Activated CD4-positive, alpha-beta T cell treated with anti-CD3 and anti-CD28 coated beads for 4 hours (primary cell): ENCODE data around the gene GRAMD2A.
A peak's percentile ranks its signal among the peaks of the same experiment; 100 is the strongest.

Experiments used
- DNase-seq, 2 donors: peaks; one replicate each; pipeline ENCODE4 v3.0.0-alpha.2; 2020

Gene GRAMD2A

GRCh38 chr15:72216079-72216478 is 18.5 kb upstream of the GRAMD2A start:
- DNase-seq = no peak

GRCh38 chr15:72207558-72208085 is 10.0 kb upstream of the GRAMD2A start:
- no peak for DNase-seq

DNA sequence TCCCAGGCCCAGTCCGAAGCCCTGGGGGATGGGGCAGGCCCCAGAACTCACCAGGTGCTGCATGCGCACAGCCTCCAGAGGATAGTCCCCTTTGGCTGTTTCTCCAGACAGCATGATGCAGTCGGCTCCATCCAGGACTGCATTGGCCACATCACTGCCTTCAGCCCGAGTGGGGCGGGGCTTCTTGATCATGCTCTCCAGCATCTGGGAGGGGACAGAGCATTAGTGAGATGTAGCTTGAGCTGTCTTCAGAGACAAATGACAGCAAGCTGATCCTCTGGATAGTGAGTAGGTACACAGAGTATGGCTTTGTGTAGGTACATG is 9.1 kb upstream of the GRAMD2A start:
- no peak for DNase-seq

DNA sequence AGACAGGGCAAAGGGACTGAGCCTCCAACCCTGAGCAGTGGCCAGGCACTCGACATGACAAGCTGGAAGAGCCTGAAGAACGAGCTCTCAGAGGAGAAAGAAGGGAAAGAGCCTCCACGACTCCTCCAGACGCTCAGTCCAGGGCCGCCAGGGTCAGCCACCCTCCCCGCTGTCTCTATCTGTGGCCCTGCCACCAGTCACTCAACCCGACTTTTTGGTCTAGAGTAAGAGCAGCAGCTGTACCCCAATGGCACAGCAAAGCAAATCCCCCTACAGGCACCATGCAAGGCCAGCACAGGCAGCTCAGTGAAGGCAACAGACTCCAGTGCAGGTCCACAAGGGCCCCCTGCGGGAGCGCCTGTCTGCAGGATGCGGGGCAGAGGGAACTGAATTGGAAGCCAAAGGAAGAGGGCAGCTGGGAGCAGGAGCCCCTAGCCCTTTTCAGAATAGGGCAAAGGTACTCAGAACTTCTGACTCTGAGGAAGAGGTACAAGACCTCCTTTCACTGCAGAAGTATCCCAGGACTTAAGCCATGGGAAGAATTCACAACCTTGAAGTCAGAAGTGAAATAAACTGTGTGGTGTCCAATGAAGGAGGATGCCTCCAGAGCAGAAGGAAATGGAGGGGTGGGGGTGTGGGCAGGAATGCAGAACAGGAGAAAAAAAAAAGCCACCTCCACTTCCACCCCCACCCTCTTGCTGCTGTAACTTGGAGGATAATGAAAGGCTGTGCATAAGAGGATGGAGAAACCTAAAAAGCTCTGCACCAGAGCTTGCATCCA is 8.5 kb upstream of the GRAMD2A start:
- no peak for DNase-seq

- DNase-seq = no peak
Measured at GRCh38 chr15:72205273-72205672, 7.7 kb upstream of the GRAMD2A start.

DNA sequence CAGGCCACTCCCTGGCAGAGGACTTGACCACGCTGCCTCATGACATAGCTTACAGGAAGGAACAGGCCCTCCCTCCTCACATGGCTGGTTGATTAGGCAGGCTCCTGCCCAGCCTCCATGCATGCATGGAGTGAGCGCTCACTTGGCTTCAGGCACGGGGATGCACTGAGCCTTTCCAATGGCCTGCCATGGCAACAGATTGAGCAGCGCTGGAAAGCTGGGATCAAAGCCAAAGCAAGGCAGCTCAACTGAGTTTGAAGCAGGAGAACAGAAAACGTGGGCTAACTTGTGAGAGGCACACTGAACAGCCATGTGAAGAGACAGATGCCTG is 5.9 kb upstream of the GRAMD2A start:
- DNase-seq = no peak

GRCh38 chr15:72202801-72203506 is 5.4 kb upstream of the GRAMD2A start:
- DNase-seq = no peak

DNA sequence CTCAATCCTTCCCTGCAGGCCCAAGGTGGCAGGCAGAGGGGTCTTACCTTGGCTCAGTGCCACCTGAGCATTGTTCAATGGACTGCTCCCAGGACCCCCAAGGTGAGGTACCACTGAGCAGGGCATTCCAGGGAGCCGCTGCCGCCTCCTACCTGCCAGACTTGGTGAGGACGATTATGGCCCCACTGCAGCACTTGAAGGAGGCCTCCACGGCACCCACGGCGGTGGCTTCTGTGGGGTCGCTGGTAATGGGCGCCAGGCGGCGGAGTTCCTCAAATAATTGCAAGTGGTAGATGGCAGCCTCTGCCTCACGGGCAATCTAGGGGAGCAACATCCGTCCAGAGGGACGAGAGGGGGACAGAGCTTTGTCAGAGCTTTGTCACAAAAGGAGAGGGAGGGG is 4.7 kb upstream of the GRAMD2A start:
- no peak for DNase-seq

GRCh38 chr15:72201391-72201921 is 3.9 kb upstream of the GRAMD2A start:
- DNase-seq = no peak

- no peak for DNase-seq
Measured at GRCh38 chr15:72200395-72201237, 3.0 kb upstream of the GRAMD2A start.

- DNase-seq = peak; percentile 60 to 75
Measured at GRCh38 chr15:72199721-72200212, 2.2 kb upstream of the GRAMD2A start.

DNA sequence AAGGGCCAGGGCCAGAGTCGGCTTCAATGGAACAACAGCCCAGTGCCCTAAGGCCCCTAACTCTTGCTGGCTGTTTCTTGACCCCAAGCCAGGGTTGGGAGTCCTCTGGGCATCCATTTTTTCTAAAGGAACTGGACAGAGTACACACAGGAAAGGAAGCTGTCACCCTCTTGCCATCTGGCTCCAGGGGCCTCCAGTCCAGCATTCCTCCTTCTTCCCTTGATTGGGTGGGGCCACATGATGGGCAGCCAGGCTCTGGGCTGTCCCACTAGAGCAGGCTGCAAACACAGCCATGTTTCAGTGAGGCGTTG is 1.6 kb upstream of the GRAMD2A start:
- no peak for DNase-seq

DNA sequence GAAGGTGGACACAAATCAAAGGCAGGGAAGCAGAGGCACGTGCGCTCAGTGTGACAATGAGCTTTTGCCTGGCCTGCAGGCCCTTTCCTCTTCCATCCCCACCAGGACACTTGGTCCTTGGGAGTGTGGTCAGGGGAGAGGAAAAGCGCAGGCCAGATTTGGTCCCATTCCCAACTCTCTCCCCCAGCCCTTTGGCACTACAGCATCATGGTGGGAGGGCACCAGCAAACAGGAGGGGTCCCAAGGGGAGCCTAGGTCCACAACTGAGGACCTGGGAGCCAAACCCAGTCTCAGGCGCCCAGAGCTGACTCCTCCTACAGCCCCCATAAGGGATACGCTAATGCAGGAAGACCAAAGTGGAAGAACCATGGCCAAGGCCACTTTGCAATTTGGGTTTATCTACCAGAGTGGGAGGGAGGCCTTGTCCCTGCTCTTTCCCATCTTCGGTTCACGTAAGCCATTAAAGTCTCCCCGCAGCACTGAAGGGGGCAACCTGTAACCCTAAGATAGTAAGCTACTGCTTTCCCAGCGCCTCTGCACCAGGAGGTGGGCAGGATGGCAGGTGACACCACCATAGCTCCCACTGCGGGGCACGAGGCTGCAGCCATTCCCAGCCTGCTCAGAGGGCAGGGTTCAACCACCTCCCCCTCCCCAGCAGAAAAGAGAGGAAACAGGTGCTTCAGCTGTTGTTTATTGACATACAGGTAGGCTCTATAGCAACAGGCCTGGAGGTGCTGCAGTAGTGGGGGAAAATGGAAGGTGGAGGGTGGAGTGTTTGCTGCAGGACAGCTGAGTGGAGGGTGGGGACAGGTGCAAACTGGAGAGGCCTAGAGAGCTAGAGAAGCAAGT is 993 bp upstream of the GRAMD2A start:
- DNase-seq = no peak

DNA sequence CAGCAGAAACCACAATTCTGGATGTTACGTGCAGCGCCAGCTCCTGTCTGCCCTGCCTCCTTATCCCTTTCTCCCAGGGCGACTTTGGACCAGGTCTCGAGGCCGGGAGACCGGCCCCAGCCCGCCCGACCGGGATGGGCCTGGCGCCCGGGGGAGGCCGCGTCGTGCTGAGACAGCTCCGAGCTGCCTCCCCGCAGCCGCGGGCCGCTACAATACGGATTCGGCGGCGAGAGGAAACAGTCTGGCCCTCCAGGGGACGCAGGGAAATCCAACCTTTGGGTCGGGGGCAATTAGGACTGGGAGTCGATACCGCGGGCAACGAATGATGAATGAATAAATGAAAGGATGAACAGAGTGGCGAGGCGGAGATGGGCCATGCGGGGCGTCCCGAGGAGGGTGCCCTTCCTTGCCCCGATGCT is 537 bp downstream of the GRAMD2A start:
- no peak for DNase-seq

DNA sequence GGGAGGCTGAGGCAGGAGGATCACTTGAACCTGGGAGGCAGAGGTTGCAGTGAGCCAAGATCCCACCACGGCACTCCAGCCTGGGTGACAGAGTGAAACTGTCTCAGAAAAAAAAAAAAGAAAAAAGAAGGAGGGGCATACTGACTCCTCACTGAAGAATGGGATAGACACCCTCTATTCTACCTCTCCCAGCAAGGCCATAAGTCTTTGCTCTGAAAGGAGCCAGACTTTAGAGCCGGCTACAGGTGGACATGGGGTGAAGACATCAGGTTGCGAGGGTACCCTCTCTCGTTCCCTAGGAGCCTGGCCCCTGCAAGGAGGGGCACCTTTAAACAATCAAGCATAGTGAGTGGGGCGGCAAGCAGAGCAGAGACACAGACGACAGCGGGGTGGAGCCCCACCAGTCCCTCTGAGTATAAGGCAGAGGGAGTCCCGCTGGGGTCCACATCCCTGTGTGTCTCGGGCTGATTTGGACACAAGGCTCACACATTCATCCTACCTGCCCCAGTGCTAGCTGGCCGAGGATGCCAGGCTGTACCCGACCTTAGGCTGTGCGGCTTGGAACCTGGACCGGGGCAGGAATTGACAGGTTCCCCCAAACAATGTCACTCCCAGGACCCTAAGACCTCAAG is 1.1 kb downstream of the GRAMD2A start:
- DNase-seq = no peak

GRCh38 chr15:72195101-72195511 is 2.5 kb downstream of the GRAMD2A start:
- no peak for DNase-seq

DNA sequence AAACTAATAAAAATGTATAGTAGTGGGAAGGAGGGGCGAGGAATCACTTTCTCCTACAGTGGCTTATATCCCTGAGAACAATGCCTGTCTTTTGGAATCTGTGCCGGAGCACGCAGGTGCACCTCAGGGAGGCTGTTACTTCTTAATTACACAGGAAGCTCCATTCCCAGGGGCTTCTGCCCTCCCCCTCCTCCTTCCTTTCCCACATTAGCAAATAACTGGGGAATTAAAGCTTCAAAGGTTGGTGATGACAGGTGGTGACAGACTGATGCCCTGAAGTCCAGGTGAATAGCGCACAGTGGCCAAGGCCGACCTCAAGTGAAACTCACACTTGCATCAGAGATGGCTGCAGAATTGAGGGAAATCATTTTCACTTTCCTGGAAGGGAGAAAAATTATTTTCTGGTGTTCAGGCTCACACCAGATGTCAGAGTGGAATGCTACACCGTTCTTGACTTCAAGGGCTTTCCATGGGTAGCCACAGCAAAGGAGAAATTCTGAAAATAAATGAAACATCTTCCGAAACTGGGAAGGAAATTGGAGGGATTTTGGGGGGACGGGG is 3.7 kb downstream of the GRAMD2A start:
- no peak for DNase-seq

DNA sequence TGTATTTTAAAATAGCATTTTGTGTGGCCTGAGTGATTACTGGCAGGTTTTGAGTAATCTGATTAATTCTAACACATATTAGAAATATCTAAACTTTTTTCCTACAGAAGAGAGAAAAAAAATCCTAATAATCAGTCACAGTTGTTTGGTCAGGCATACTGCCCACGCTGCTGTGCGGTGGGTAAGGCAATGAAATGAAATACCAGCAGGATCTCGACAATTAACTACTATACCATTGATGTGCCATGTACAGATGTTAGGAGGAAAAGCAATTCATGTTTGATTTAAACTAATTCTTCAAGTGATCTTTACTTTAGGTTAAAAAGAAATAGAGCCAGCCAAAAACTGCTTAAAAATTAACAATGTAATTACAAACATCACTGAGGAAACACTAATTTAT is 5.2 kb downstream of the GRAMD2A start:
- DNase-seq = no peak

- no peak for DNase-seq
Measured at GRCh38 chr15:72189250-72189902, 8.2 kb downstream of the GRAMD2A start.

- no peak for DNase-seq
Measured at GRCh38 chr15:72184165-72184811, 13.3 kb downstream of the GRAMD2A start.
